Fibroblast of skin of right biceps (primary cell): ENCODE data around the gene FAIM2.

Source experiments
- DNase-seq: peaks from one replicate; pipeline ENCODE4 v3.0.0-alpha.2; 2013

The FAIM2 gene

GRCh38 chr12:49854976-49855375, 48.7 kb downstream of the FAIM2 start:
- DNase-seq = no peak

- no peak for DNase-seq
Measured at GRCh38 chr12:49853671-49854070, 50.0 kb downstream of the FAIM2 start.

- DNase-seq = no peak
Measured at GRCh38 chr12:49847161-49847560, 56.5 kb downstream of the FAIM2 start.

- no peak for DNase-seq
Measured at GRCh38 chr12:49846032-49846431, 57.7 kb downstream of the FAIM2 start.

GRCh38 chr12:49843876-49844437, 59.7 kb downstream of the FAIM2 start:
- no peak for DNase-seq

GRCh38 chr12:49843411-49843810, 60.3 kb downstream of the FAIM2 start:
- DNase-seq = no peak

GRCh38 chr12:49842519-49843352, 61.0 kb downstream of the FAIM2 start, which contains the start of gene BCDIN3D:
Gene BCDIN3D, minus strand, starts transcription at chr12:49843106. Its CDS starts 19 bp downstream, at chr12:49843087.
- peak; percentile 92 for DNase-seq

GRCh38 chr12:49838973-49839633, 64.6 kb downstream of the FAIM2 start:
- peak; percentile 43 for DNase-seq

GRCh38 chr12:49832836-49833421, 70.8 kb downstream of the FAIM2 start:
- peak; percentile 82 for DNase-seq

GRCh38 chr12:49831717-49832116, 72.0 kb downstream of the FAIM2 start:
- no peak for DNase-seq

- DNase-seq = peak; percentile 97
Measured at GRCh38 chr12:49828133-49829091, 75.3 kb downstream of the FAIM2 start, which contains the start of gene NCKAP5L. Gene NCKAP5L, minus strand, starts transcription at chr12:49828413. Its CDS starts 24,369 bp downstream, at chr12:49804044.

GRCh38 chr12:49827401-49828099, 76.2 kb downstream of the FAIM2 start:
- peak; percentile 69 for DNase-seq

- no peak for DNase-seq
Measured at GRCh38 chr12:49827051-49827400, 76.7 kb downstream of the FAIM2 start.

GRCh38 chr12:49825971-49826421, 77.7 kb downstream of the FAIM2 start:
- peak; percentile 48 for DNase-seq

GRCh38 chr12:49825360-49825970, 78.2 kb downstream of the FAIM2 start:
- peak; percentile 30 for DNase-seq

- DNase-seq = peak; percentile 55
Measured at GRCh38 chr12:49824895-49825294, 78.8 kb downstream of the FAIM2 start.

- no peak for DNase-seq
Measured at GRCh38 chr12:49824416-49824815, 79.3 kb downstream of the FAIM2 start.

GRCh38 chr12:49823951-49824350, 79.7 kb downstream of the FAIM2 start:
- DNase-seq = no peak

- DNase-seq = no peak
Measured at GRCh38 chr12:49823350-49823749, 80.3 kb downstream of the FAIM2 start.

GRCh38 chr12:49821373-49822287, 82.1 kb downstream of the FAIM2 start:
- no peak for DNase-seq
